Tibial artery (tissue), 4 donors: ENCODE results near the gene MCUB.

Experiments
- DNase-seq, 2 donors: peaks; one replicate each; pipeline ENCODE4 v3.0.0-alpha.2; 2019
- H3K27ac ChIP-seq, 2 donors: fragments of 200-600 bp; sonication (generic) in 1 of 2; 1 replicate in 1 of 2; 2 replicates in 1 of 2; pipeline ENCODE4 v1.5.1; 2018 to 2019; ENCODE audit warnings: mild to moderate bottlenecking in 1 of 2
- H3K27me3 ChIP-seq, 2 donors: fragments of 200-600 bp; sonication (generic) in 1 of 2; one replicate each; pipeline versions ENCODE4 v1.5.1 to v1.6.0; 2016 to 2019
- H3K36me3 ChIP-seq, 3 donors: fragments of 200-600 bp; sonication (generic) in 2 of 3; one replicate each; pipeline ENCODE4 v1.5.1; 2016 to 2019; ENCODE audit warnings: mild to moderate bottlenecking in 2 of 3
- H3K4me1 ChIP-seq, 4 donors: fragments of 200-600 bp; sonication (generic) in 2 of 4; 1 replicate in 3 of 4; 2 replicates in 1 of 4; pipeline ENCODE4 v1.5.1; 2016 to 2019
- H3K4me3 ChIP-seq, 2 donors: fragments of 200-600 bp; sonication (generic) in 1 of 2; 1 replicate in 1 of 2; 2 replicates in 1 of 2; pipeline ENCODE4 v1.5.1; 2018 to 2019; ENCODE audit warnings: mild to moderate bottlenecking in 2 of 2
- H3K9me3 ChIP-seq, 3 donors: fragments of 200-600 bp; sonication (generic) in 1 of 3; one replicate each; pipeline ENCODE4 v1.5.1; 2016 to 2019
- intact Hi-C: fragments of 100-400 bp; cut with DNase I; formaldehyde crosslinking; loops from one replicate; pipeline ENCODE4 v1.15.0; 2023; ENCODE audit warnings: low total_unique reads
- TF ChIP-seq, protein P1 (sequence below), 2 experiments: fragments of 200-600 bp in 1 of 2; fragments of 450-650 bp in 1 of 2; IDR thresholded peaks; one replicate each; pipeline ENCODE4 v1.5.1; 2017 to 2019; ENCODE audit warnings: antibody characterized with exemption in 2 of 2, mild to moderate bottlenecking in 1 of 2, moderate library complexity in 1 of 2

The MCUB gene

DNA sequence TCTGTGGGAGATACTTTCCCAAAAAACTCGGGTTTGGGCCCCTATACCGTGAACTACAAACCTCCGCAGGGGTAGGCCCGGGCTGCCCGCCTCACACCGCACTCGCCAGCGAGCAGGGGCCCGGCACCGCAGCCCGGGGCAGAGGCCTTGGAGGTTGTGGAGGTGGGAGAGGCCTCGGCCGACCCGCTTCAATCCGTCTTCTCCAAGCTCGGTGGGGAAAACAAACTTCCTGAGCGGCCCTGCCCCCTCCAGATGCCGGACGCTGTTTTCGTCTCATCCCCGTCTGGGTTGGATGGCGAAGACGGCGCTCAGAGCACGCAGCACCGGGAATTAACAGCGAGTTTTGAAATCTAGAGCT is 442 bp upstream of the MCUB start:
- Histone ChIP-seq H3K36me3 (no peaks in the 10 kb centered on the region), H3K4me3 (peak overlapping the region; percentile 59 to 68), H3K27me3 (no peaks in the 10 kb centered on the region), H3K4me1 (peaks cover 0 to 13% (median 9%) of the 10 kb centered on the region in 4 donors), H3K9me3 (no peaks in the 10 kb centered on the region), H3K27ac (peak overlapping the region; percentile 73 to 75)
- peak in 1 of 2 donors; percentile 68 for DNase-seq
- intact Hi-C loops = no loop called here
- TF ChIP-seq, protein P1, sequence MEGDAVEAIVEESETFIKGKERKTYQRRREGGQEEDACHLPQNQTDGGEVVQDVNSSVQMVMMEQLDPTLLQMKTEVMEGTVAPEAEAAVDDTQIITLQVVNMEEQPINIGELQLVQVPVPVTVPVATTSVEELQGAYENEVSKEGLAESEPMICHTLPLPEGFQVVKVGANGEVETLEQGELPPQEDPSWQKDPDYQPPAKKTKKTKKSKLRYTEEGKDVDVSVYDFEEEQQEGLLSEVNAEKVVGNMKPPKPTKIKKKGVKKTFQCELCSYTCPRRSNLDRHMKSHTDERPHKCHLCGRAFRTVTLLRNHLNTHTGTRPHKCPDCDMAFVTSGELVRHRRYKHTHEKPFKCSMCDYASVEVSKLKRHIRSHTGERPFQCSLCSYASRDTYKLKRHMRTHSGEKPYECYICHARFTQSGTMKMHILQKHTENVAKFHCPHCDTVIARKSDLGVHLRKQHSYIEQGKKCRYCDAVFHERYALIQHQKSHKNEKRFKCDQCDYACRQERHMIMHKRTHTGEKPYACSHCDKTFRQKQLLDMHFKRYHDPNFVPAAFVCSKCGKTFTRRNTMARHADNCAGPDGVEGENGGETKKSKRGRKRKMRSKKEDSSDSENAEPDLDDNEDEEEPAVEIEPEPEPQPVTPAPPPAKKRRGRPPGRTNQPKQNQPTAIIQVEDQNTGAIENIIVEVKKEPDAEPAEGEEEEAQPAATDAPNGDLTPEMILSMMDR (IDR thresholded peaks at IDR 0.05) = no peak

DNA sequence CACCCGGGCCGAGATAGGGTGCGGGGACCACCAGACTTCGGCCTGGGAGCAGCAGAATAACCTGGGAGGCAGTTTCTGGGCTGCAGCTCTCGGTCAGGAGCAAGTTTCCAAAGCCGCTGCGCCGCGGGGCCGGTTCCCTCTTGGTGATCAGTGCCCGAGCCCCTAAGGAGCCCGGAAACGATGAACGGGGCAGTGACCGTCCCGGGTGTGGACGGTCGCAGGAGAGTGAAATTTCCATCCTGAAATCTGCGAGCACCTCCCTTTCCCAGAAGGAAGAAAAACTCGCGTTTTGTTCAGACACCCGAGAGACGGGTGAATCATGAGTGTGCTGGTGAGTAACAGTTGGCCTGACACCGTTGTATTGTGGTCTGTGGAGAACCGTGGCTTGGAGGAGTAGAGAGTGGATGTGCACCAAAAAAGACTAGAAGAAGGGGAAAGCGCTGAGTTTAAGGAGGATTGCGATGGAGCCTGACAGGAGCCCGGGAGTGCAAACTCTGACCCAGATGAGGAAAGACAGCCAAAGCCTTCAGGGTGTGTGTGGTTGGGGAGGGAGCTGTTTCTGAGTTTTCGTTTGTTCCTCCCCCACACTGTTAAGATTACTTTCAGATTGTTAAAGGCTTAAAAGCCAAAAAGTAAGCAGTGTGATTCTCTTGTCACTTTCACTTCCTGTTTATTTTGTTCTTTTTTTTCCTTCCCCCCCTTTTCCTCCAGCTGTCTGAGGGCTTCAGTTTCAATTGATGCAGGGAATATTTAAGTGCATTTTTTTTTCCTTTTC is 828 bp downstream of the MCUB start:
- Histone ChIP-seq H3K27ac (peak overlapping the region; percentile 73 to 75), H3K9me3 (no peaks in the 10 kb centered on the region), H3K4me3 (peak overlapping the region; percentile 59 to 68), H3K4me1 (peaks cover 0 to 13% (median 9%) of the 10 kb centered on the region in 4 donors), H3K36me3 (no peaks in the 10 kb centered on the region), H3K27me3 (no peaks in the 10 kb centered on the region)
- DNase-seq = peak in 1 of 2 donors; percentile 52
- intact Hi-C loops = loop anchor here (10.0 kb wide), 1 partner anchor 126 kb away; the partner anchor contains the start of gene SEC24B
- TF ChIP-seq, protein P1 (IDR thresholded peaks at IDR 0.05) = no peak

DNA sequence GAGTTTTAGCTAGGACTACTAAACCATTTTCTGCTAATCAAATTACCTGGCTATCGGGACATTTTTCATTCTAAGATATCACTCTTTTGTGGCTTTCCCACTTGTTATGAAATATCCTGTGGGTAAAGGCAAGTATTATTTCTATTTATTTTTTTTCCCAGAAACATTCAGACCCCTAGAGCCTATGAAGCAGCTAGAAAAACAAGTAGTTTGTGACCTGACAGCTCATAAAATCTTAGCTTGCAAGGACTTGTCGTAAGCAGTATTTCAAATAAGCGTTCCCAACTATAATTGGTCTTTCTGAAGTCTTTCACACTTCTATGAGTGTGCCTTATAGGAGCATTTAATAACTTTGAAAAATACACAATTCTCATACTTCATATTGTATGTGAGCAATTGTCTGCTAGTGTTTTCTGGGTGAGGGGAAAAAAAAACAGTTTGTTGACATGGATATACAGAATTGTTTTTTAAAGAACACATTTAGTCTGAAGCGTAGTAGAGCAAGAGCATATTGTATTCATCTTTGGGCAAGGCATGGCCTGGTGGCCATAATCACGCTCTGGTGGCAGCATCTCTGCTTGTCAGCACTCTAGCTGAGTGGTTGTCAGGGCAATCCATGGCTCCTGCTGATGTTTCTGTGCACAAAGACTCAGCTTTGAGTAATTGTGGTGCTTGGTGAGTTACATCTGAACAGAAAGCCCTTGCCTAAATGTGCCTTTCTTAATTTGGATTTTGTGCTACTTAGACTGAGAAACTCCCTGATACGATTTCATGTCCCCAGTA is 2.6 kb downstream of the MCUB start:
- TF ChIP-seq, protein P1 (IDR thresholded peaks at IDR 0.05) = no peak
- Histone ChIP-seq H3K9me3 (no peaks in the 10 kb centered on the region), H3K36me3 (no peaks in the 10 kb centered on the region), H3K27me3 (no peaks in the 10 kb centered on the region), H3K4me3 (no peak overlapping the region), H3K27ac (no peak overlapping the region), H3K4me1 (peaks cover 0 to 13% (median 9%) of the 10 kb centered on the region in 4 donors)
- intact Hi-C loops = loop anchor here (10.0 kb wide), 1 partner anchor 128 kb away; the partner anchor contains the start of gene SEC24B
- no peak for DNase-seq

DNA sequence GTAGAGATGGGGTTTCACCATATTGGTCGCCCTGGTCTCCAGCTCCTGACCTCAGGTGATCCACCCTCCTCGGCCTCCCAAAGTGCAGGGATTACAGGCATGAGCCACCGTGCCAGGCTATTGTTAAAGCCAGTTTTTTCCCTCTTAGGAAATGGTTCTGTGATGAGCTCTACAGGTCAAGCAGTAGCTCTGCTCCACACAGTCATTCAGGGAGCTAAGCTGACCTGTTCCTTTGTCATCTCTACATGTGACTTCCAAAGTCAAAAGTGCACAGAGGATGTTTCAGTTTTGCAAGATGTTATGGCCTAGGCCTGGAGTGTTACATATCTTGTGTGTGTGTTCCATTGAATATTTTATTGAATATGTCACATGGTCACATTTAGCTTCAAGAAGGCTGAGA is 11.4 kb downstream of the MCUB start:
- H3K27me3 ChIP-seq = no peaks in the 10 kb centered on the region
- H3K9me3 ChIP-seq = peaks cover 0 to 4% (median 0%) of the 10 kb centered on the region in 3 donors
- TF ChIP-seq, protein P1 (IDR thresholded peaks at IDR 0.05) = no peak
- DNase-seq = no peak
- no peak overlapping the region for H3K27ac ChIP-seq
- intact Hi-C loops = no loop called here
- peaks cover 0 to 6% (median 0%) of the 10 kb centered on the region in 3 donors for H3K36me3 ChIP-seq
- no peak overlapping the region for H3K4me3 ChIP-seq
- H3K4me1 ChIP-seq = no peaks in the 10 kb centered on the region

DNA sequence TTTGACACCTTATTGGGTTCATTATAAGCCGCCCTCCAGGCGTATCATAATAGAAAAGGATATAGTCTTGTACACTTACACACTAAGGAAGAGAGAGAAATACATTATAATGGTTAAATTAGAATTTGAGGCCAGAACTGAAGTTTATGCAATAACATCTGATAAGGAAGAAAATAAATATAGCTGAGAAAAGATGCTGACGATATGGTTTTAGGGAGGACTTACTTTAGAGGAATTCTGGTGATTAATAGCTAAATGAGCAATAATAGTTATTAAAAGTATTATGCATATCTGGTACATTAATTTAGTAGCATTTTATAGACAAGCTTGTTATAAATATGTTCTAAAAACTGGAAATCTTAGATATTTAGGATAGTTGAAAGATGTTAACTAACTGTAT is 12.1 kb downstream of the MCUB start:
- Histone ChIP-seq H3K4me3 (no peak overlapping the region), H3K36me3 (peaks cover 0 to 6% (median 0%) of the 10 kb centered on the region in 3 donors), H3K27ac (no peak overlapping the region), H3K9me3 (peaks cover 0 to 4% (median 0%) of the 10 kb centered on the region in 3 donors), H3K4me1 (no peaks in the 10 kb centered on the region), H3K27me3 (no peaks in the 10 kb centered on the region)
- DNase-seq = no peak
- intact Hi-C loops = no loop called here
- TF ChIP-seq, protein P1 (IDR thresholded peaks at IDR 0.05) = no peak
